ENCODE measurements around the gene OR52M1. TPM values are rescaled to one million over a fixed set of nuclear protein-coding genes. Genes with fewer than 3 reads are reported as not detected.

The OR52M1 gene
- total and polyA plus RNA-seq, 12 donors = not detected

- intact Hi-C loops (cut with DNase I) = no loop called here
- ATAC-seq (no peak), DNase-seq (no peak)
- 77 to 78% methylated on average over 8 of the region's 8 CpGs for WGBS, 2 donors
- H3K4me3 ChIP-seq = no peak overlapping the region
- peaks cover 0 to 4% (median 0%) of the 10 kb centered on the region in 7 donors for H3K27me3 ChIP-seq
- H3K27ac ChIP-seq = no peak overlapping the region
- H3K9me3 ChIP-seq = peaks cover 0 to 25% (median 6%) of the 10 kb centered on the region in 11 donors
- TF ChIP-seq CTCF (IDR thresholded peaks at IDR 0.05) = no peak
- no peaks in the 10 kb centered on the region for H3K36me3 ChIP-seq
- no peaks in the 10 kb centered on the region for H3K4me1 ChIP-seq
Observed at GRCh38 chr11:4551346-4551979, 6.5 kb downstream of the OR52M1 start.

GRCh38 chr11:4559527-4560440, 14.8 kb downstream of the OR52M1 start:
- intact Hi-C loops (cut with DNase I) = no loop called here
- 50 to 67% methylated on average over 8 of the region's 8 CpGs for WGBS, 2 donors
- DNase-seq (no peak), ATAC-seq (no peak)
- H3K27ac ChIP-seq = no peak overlapping the region
- H3K4me1 ChIP-seq = no peaks in the 10 kb centered on the region
- no peak for TF ChIP-seq CTCF (IDR thresholded peaks at IDR 0.05)
- peaks cover 0 to 7% (median 0%) of the 10 kb centered on the region in 7 donors for H3K27me3 ChIP-seq
- no peaks in the 10 kb centered on the region for H3K36me3 ChIP-seq
- H3K9me3 ChIP-seq = peaks cover 0 to 19% (median 3%) of the 10 kb centered on the region in 11 donors
- H3K4me3 ChIP-seq = no peak overlapping the region

GRCh38 chr11:4560467-4560866, 15.5 kb downstream of the OR52M1 start:
- H3K4me1 ChIP-seq = no peaks in the 10 kb centered on the region
- H3K36me3 ChIP-seq = no peaks in the 10 kb centered on the region
- no peak for ATAC-seq
- 95 to 96% methylated on average over 1 of the region's 1 CpG for WGBS, 2 donors
- H3K4me3 ChIP-seq = no peak overlapping the region
- H3K27ac ChIP-seq = no peak overlapping the region
- no peak for TF ChIP-seq CTCF (IDR thresholded peaks at IDR 0.05)
- H3K9me3 ChIP-seq = peaks cover 0 to 22% (median 3%) of the 10 kb centered on the region in 11 donors
- H3K27me3 ChIP-seq = peaks cover 0 to 7% (median 0%) of the 10 kb centered on the region in 7 donors
- DNase-seq = no peak
- intact Hi-C loops (cut with DNase I) = no loop called here

GRCh38 chr11:4565371-4565770, 20.4 kb downstream of the OR52M1 start:
- no peaks in the 10 kb centered on the region for H3K36me3 ChIP-seq
- DNase-seq = no peak
- H3K27ac ChIP-seq = no peak overlapping the region
- no peak for ATAC-seq
- no peaks in the 10 kb centered on the region for H3K27me3 ChIP-seq
- H3K4me3 ChIP-seq = no peak overlapping the region
- no peaks in the 10 kb centered on the region for H3K4me1 ChIP-seq
- intact Hi-C loops (cut with DNase I) = no loop called here
- H3K9me3 ChIP-seq = peaks cover 0 to 26% (median 3%) of the 10 kb centered on the region in 11 donors
- TF ChIP-seq CTCF (IDR thresholded peaks at IDR 0.05) = no peak
- WGBS, 2 donors = 88 to 90% methylated on average over 3 of the region's 3 CpGs

Measured in heart right ventricle (tissue), 16 donors.